ENCODE data around the gene PIAS3. TPM values are rescaled to one million over a fixed set of nuclear protein-coding genes. Genes with fewer than 3 reads are reported as not detected.

The PIAS3 gene
- 10 to 100 TPM; 17.6 to 17.7 TPM for total RNA-seq

DNA sequence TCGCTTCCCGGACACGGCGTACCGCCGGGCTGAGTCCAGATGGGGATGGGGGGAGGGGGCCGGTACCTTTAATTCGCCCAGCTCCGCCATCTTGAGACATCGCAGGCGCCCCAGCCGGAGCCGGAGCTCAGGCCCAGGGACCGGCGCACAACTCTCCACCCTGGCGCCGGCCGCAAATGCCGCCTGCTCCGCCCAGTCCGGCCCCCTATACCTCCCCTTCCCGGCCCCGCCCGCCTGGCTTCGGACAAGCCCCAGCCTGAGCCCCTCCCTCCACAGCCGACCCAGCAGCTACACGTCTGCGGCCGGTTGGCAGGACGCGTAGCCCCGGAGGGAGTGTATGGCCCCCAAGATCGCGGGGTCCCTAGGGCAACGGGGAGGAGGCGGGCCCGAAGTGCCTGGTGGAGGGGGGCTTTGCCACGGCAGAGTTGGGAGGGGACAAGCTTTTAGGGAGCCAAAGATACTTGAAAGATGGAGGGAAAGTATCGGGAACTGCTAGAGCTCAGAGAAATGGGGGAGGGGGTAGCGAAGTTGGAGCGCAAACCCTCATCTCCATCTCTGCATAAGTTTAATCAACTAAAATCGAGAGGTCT, at the start of gene PIAS3:
Gene PIAS3, minus strand, starts transcription at position 181 of the 590 bp plus-strand sequence. Its CDS starts 91 bp downstream, at position 90.
- CTCF ChIA-PET: interaction anchor here (0.6 to 5.6 kb wide), 17 partner anchors 9 to 179 kb away, joined by 3 to 75 read pairs (median 3); partner anchors contain the start of genes LIX1L, NUDT17 and RBM8A
- POLR2A ChIA-PET: interaction anchor here (0.6 to 4.0 kb wide), 17 partner anchors 10 to 193 kb away, joined by 3 to 43 read pairs (median 7); partner anchors contain the start of genes ANKRD34A, LIX1L, NUDT17 and PEX11B

DNA sequence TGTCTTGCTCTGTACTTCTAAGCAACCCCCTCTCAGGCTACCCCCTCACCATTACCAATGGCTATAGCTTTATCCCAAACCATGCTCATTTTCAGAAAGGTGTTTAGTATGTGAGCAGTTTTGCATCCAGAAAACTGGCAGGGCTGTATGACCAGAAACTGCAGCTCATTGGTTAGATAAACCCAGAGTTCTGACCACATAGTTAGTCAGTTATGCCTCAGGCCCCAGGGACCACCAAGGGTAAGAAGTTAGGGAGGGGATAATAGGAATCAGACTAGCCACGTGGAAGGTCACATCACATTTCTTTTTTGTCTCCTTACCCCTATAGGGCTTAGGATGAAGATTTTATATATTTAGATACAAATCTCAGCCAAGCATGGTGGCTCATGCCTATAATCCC, 49.8 kb upstream of the PIAS3 start:
- ChIA-PET POLR2A (no interaction called here), CTCF (interaction anchor here (3.7 to 5.0 kb wide), 2 partner anchors 17 to 63 kb away, joined by 13 to 26 read pairs; partner anchors contain the start of gene NUDT17)

DNA sequence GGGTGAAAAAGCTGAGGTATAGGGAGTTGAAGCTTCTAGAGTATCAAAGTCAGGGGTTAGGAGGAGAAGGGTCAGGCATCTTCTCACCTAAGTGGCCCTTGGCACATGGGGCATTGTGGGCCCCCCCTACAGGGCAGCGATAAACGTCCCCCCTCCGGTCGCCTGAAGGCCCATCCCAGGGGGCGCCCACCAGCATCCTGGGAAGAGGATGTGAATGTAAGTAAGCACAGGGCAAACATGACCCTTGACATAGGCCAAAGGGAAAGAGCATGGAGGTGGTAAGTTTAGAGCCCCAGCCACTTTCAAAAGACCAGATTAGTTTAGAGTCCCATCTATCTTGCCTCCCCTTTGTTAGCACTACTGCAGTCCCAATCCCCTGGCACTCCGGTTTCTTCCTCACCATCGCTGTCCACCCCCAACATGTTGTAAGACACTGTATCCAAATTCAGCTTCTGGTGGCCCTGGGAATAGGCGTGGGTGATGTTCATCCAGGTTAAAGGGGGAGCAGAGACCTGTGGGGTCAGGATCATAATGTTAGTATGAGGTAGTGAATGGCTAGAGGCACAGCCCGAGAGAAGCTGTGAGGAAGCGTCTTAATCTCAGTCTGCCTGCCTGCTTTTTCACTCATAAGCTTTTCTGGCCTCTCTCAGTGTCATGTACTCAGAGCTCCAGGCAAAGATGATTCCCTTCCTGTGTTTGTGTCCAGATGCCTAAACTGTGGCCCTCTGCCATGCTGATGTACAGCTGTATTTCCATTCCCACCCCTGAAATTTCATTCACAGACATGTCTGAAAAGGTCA, 48.3 kb upstream of the PIAS3 start:
- CTCF ChIA-PET: interaction anchor here (0.7 to 5.0 kb wide), 4 partner anchors 12 to 71 kb away, joined by 4 to 26 read pairs (median 8); partner anchors contain the start of gene NUDT17
- POLR2A ChIA-PET: no interaction called here

DNA sequence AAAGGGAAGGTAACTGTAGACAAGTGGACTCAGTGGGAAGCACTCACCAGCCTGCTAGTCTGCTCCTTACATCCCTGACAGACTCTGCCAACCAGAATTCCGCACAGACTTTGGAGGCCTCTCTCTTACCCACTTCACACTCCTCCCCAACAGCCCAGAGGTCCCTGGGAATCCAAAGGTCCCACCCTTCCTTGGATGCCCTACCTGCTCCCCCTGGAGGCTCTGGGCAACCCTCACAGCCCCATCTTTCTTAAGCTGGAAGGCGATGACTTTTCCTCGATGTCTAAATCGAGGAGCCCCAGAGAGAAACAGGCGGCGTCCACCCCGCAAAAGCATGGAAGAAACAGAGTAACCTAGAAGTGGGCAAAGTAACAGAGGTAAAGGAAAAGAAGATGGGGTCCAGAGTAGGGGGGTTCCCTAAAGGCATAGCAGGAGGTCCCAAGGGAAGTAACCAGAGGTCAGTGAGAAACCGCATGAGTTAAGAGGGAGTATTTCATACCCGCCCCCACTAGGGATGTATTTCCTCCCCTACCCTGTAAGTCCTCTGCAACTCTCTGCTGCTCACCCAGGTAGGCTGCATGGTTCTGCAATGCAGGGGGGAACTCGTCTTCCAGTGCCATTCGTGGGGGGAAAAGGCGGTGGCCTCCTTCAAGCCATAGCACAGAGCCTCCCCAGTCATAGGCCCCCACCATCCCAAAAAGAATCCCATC, 42.6 kb upstream of the PIAS3 start:
- ChIA-PET POLR2A (no interaction called here), CTCF (interaction anchor here (1.0 to 1.3 kb wide), 2 partner anchors 10 to 12 kb away, joined by 3 to 4 read pairs; no protein-coding TSS in a partner anchor)

GRCh38 chr1:145898756-145899155, 39.9 kb upstream of the PIAS3 start:
- ChIA-PET POLR2A (no interaction called here), CTCF (no interaction called here)

GRCh38 chr1:145897969-145898368, 39.1 kb upstream of the PIAS3 start:
- ChIA-PET POLR2A (no interaction called here), CTCF (interaction anchor here (0.5 kb wide), 1 partner anchor 47 kb away, joined by 3 read pairs; no protein-coding TSS in a partner anchor)

- POLR2A ChIA-PET: no interaction called here
- CTCF ChIA-PET: interaction anchor here (0.9 kb wide), 1 partner anchor 21 kb away, joined by 3 read pairs; no protein-coding TSS in a partner anchor
These were observed 36.6 kb upstream of the PIAS3 start for GRCh38 chr1:145895471-145895870.

- ChIA-PET POLR2A (no interaction called here), CTCF (interaction anchor here (0.9 to 2.7 kb wide), 4 partner anchors 14 to 116 kb away, joined by 3 to 13 read pairs (median 3); no protein-coding TSS in a partner anchor)
These were observed 34.6 kb upstream of the PIAS3 start for GRCh38 chr1:145893306-145894055.

- ChIA-PET POLR2A (interaction anchor here (0.5 kb wide), 1 partner anchor 34 kb away, joined by 5 read pairs; the partner anchor contains the start of gene PIAS3), CTCF (interaction anchor here (0.6 to 2.7 kb wide), 9 partner anchors 12 to 118 kb away, joined by 3 to 13 read pairs (median 3); partner anchors contain the start of gene PIAS3)
These were observed 33.7 kb upstream of the PIAS3 start for GRCh38 chr1:145892486-145893087.

GRCh38 chr1:145891587-145892485, 33.0 kb upstream of the PIAS3 start:
- CTCF ChIA-PET: interaction anchor here (0.5 to 2.7 kb wide), 13 partner anchors 9 to 119 kb away, joined by 3 to 13 read pairs (median 3); no protein-coding TSS in a partner anchor
- POLR2A ChIA-PET: interaction anchor here (0.6 kb wide), 1 partner anchor 65 kb away, joined by 7 read pairs; no protein-coding TSS in a partner anchor

DNA sequence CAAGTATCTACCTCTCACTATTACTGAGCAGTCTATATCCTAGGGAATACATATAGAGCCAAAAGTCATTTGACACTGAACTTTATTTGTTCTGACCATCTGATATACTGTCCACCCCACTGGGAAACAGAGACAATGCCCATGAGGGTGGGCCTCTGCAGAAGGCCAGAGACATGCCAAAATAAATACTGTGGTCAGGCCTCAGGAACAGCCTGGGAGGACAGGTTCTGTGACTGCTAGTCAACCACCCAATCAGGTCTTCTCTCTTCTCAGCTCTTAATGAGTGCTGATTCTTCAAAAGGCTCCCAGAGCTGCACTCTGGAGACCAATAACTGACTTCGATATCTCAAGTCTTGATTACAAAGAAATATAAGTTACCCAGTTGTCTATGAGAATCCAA, 32.3 kb upstream of the PIAS3 start:
- CTCF ChIA-PET: interaction anchor here (0.6 to 2.7 kb wide), 11 partner anchors 10 to 88 kb away, joined by 3 to 13 read pairs (median 3); no protein-coding TSS in a partner anchor
- POLR2A ChIA-PET: interaction anchor here (0.6 kb wide), 1 partner anchor 64 kb away, joined by 7 read pairs; no protein-coding TSS in a partner anchor

GRCh38 chr1:145889722-145890121, 30.8 kb upstream of the PIAS3 start:
- ChIA-PET POLR2A (no interaction called here), CTCF (interaction anchor here (0.9 to 1.5 kb wide), 2 partner anchors 12 to 25 kb away, joined by 4 to 5 read pairs; no protein-coding TSS in a partner anchor)

DNA sequence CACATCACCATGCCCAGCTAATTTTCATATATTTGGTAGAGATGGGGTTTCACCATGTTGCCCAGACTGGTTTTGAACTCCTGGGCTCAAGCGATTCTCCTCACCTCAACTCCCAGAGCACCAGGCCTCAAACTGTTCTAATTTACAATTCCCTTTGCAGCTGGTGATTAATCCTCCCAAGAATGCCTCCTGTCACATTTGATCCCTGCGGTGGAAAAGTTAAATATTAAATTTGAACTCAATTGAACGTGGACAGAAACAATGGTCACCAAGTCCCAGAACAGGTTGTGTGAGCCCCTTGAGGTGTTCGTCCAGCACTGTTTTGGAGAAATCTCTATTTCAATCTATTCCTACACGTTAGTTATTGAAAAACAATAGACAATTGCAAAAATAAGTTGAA, 28.8 kb upstream of the PIAS3 start:
- ChIA-PET CTCF (no interaction called here), POLR2A (no interaction called here)

- CTCF ChIA-PET: interaction anchor here (1.4 kb wide), 1 partner anchor 16 kb away, joined by 3 read pairs; no protein-coding TSS in a partner anchor
- POLR2A ChIA-PET: interaction anchor here (0.8 to 1.0 kb wide), 3 partner anchors 17 to 40 kb away, joined by 3 to 4 read pairs (median 4); no protein-coding TSS in a partner anchor
These were observed 27.9 kb upstream of the PIAS3 start for GRCh38 chr1:145886816-145887215.

DNA sequence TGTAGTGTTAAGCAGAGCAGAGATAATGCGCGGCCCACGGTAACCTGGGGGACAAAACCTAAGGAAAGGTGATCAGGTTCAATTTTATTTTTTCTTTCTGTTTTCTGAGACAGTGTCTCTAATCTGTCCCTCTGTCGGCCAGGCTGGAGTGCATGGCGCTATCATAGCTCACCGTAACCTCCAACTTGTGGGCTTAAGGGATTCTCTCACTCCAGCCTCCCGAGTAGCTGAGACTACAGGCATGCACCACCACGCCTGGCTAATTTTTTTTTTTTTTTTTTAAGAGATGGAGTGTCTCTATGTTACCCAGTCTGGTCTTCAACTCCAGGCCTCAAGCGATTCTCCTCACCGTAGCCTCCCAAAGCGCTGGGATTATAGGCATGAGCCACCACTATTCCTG, 27.5 kb upstream of the PIAS3 start:
- POLR2A ChIA-PET: interaction anchor here (0.8 to 1.0 kb wide), 3 partner anchors 16 to 40 kb away, joined by 3 to 4 read pairs (median 4); no protein-coding TSS in a partner anchor

DNA sequence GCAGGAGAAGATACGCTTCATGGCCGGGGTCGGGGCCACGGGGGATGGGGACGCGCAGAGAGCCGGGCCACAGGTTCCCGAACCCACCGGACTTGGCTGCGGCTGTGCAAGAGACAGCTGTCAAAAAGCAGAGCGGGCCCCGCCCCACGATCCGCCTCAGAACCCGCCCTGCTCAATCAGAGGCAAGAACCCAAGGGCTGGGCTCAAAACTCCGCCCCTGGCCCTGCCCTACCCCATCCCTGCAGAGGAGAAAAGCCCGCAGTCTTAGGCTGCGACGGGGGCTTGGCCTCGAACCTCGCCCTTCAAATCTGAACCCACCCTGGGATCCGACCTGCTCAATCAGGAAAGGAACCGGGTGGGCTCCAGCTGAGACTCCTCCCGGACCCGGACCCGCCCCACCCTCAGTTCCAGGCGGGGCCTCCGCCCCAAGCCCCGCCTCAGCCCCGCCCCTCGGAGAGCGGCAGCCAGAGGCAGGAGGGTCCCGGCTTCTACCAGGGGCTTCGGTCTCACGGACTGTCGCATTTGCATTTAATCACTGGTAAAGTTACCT, 26.9 kb upstream of the PIAS3 start, which contains the start of gene ANKRD35:
Gene ANKRD35, minus strand, starts transcription at position 129 of the 550 bp plus-strand sequence. Its CDS starts 108 bp downstream, at position 21.
- ChIA-PET CTCF (interaction anchor here (1.4 to 1.8 kb wide), 2 partner anchors 17 to 40 kb away, joined by 3 to 11 read pairs; partner anchors contain the start of gene NUDT17), POLR2A (interaction anchor here (0.8 to 1.2 kb wide), 3 partner anchors 12 to 39 kb away, joined by 3 to 5 read pairs (median 4); no protein-coding TSS in a partner anchor)

More for the DNA sequence above, 27.5 kb upstream of the PIAS3 start:
- CTCF ChIA-PET: interaction anchor here (1.4 kb wide), 1 partner anchor 16 kb away, joined by 3 read pairs; no protein-coding TSS in a partner anchor
